Measurements from ENCODE around the gene LPAR1. TPM values are rescaled to one million over a fixed set of nuclear protein-coding genes. Genes with fewer than 3 reads are reported as not detected.

Gene LPAR1
- total and polyA plus RNA-seq, 2 donors (not counting 1 experiment from before 2014, with no cell fraction given), result 0.06 TPM; not detected in 1

- ChIA-PET CTCF (no interaction called here), POLR2A (no interaction called here)
- DNase-seq (no peak), ATAC-seq (ENCODE audit: low read depth) (no peak)
- no peak overlapping the region for H3K27ac ChIP-seq (ENCODE audit: low read length in 2 of 2)
- no peaks in the 10 kb centered on the region for H3K36me3 ChIP-seq (replicated peaks in 1 of 2; ENCODE audit: control extremely low read depth in 1 of 2, control insufficient read depth in 1 of 2, extremely low read depth in 1 of 2, insufficient read depth in 2 of 2, low read length in 1 of 2)
- H4K20me1 ChIP-seq (ENCODE audit: control insufficient read depth, insufficient read depth, low read length, poor library complexity, severe bottlenecking), result no peaks in the 10 kb centered on the region
- no peak for TF ChIP-seq EZH2 (IDR thresholded peaks at IDR 0.05; ENCODE audit: borderline replicate concordance, insufficient read depth, low read depth, low read length, poor library complexity, severe bottlenecking)
- TF ChIP-seq, protein P1, sequence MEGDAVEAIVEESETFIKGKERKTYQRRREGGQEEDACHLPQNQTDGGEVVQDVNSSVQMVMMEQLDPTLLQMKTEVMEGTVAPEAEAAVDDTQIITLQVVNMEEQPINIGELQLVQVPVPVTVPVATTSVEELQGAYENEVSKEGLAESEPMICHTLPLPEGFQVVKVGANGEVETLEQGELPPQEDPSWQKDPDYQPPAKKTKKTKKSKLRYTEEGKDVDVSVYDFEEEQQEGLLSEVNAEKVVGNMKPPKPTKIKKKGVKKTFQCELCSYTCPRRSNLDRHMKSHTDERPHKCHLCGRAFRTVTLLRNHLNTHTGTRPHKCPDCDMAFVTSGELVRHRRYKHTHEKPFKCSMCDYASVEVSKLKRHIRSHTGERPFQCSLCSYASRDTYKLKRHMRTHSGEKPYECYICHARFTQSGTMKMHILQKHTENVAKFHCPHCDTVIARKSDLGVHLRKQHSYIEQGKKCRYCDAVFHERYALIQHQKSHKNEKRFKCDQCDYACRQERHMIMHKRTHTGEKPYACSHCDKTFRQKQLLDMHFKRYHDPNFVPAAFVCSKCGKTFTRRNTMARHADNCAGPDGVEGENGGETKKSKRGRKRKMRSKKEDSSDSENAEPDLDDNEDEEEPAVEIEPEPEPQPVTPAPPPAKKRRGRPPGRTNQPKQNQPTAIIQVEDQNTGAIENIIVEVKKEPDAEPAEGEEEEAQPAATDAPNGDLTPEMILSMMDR (IDR thresholded peaks at IDR 0.05), result no peak
- Mint-ChIP-seq H3K4me1 (no peaks in the 10 kb centered on the region), H3K27ac (no peak overlapping the region), H3K9me3 (ENCODE audit: insufficient read depth) (no peaks in the 10 kb centered on the region), H3K27me3 (peaks cover 5% of the 10 kb centered on the region), H3K4me3 (no peak overlapping the region)
- no peak overlapping the region for H3K9ac ChIP-seq (ENCODE audit: low read length)
- intact Hi-C loops (cut with micrococcal nuclease), result no loop called here
- no peak overlapping the region for H3K4me2 ChIP-seq (replicated peaks; ENCODE audit: low read depth, low read length, poor library complexity, severe bottlenecking)
- peaks cover 0 to 3% (median 0%) of the 10 kb centered on the region in 3 donors for H3K9me3 ChIP-seq (ENCODE audit: control extremely low read depth in 1 of 3, control insufficient read depth in 2 of 3, insufficient read depth in 1 of 3, low read length in 2 of 3)
- no peak overlapping the region for H2AFZ ChIP-seq (ENCODE audit: insufficient read depth, low read depth, low read length, poor library complexity, severe bottlenecking)
- no peaks in the 10 kb centered on the region for H3K4me1 ChIP-seq (ENCODE audit: control insufficient read depth in 2 of 2, insufficient read depth in 2 of 2, low read length in 2 of 2)
- no peaks in the 10 kb centered on the region for H3K27me3 ChIP-seq (replicated peaks in 1 of 4; ENCODE audit: control extremely low read depth in 1 of 4, control insufficient read depth in 3 of 4, insufficient read depth in 4 of 4, low read length in 3 of 4)
- no peaks in the 10 kb centered on the region for H3K79me2 ChIP-seq (ENCODE audit: control insufficient read depth, insufficient read depth, low read length)
- H3K4me3 ChIP-seq (ENCODE audit: control extremely low read depth in 1 of 5, extremely low read depth in 1 of 5, insufficient read depth in 1 of 5, low read depth in 2 of 5, low read length in 4 of 5), result no peak overlapping the region
Measured at GRCh38 chr9:110877374-110877773, 160.9 kb downstream of the LPAR1 start.

DNA sequence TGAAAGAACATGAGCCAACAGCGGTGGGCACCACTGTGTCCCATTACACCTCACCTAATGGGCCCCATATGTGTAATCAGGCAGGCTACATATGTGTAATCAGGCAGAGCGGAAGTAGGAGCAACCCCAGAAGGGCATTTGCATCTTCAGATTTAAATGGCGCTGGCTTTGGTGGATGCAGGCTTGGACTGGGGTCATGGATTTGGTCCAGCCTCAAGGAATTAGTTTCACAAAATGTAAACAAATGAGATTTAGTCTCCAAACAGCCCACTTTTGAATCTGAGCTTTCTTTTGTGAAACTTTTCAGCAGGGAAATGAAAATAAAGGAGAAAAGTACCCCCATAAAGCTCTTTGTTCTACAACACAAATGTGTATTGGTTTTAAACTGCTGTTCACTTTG is 161.3 kb downstream of the LPAR1 start:
- no peaks in the 10 kb centered on the region for H4K20me1 ChIP-seq (ENCODE audit: control insufficient read depth, insufficient read depth, low read length, poor library complexity, severe bottlenecking)
- DNase-seq (no peak), ATAC-seq (ENCODE audit: low read depth) (no peak)
- H3K9ac ChIP-seq (ENCODE audit: low read length), result no peak overlapping the region
- H2AFZ ChIP-seq (ENCODE audit: insufficient read depth, low read depth, low read length, poor library complexity, severe bottlenecking), result no peak overlapping the region
- H3K9me3 ChIP-seq (ENCODE audit: control extremely low read depth in 1 of 3, control insufficient read depth in 2 of 3, insufficient read depth in 1 of 3, low read length in 2 of 3), result peaks cover 0 to 3% (median 0%) of the 10 kb centered on the region in 3 donors
- H3K4me1 ChIP-seq (ENCODE audit: control insufficient read depth in 2 of 2, insufficient read depth in 2 of 2, low read length in 2 of 2), result no peaks in the 10 kb centered on the region
- no peak overlapping the region for H3K27ac ChIP-seq (ENCODE audit: low read length in 2 of 2)
- no peaks in the 10 kb centered on the region for H3K4me1 Mint-ChIP-seq
- H3K27me3 ChIP-seq (replicated peaks in 1 of 4; ENCODE audit: control extremely low read depth in 1 of 4, control insufficient read depth in 3 of 4, insufficient read depth in 4 of 4, low read length in 3 of 4), result no peaks in the 10 kb centered on the region
- H3K79me2 ChIP-seq (ENCODE audit: control insufficient read depth, insufficient read depth, low read length), result no peaks in the 10 kb centered on the region
- ChIA-PET POLR2A (no interaction called here), CTCF (no interaction called here)
- TF ChIP-seq, protein P1 (IDR thresholded peaks at IDR 0.05), result no peak
- no peak for TF ChIP-seq EZH2 (IDR thresholded peaks at IDR 0.05; ENCODE audit: borderline replicate concordance, insufficient read depth, low read depth, low read length, poor library complexity, severe bottlenecking)
- intact Hi-C loops (cut with micrococcal nuclease), result no loop called here
- no peaks in the 10 kb centered on the region for H3K36me3 ChIP-seq (replicated peaks in 1 of 2; ENCODE audit: control extremely low read depth in 1 of 2, control insufficient read depth in 1 of 2, extremely low read depth in 1 of 2, insufficient read depth in 2 of 2, low read length in 1 of 2)
- H3K27me3 Mint-ChIP-seq, result peaks cover 5% of the 10 kb centered on the region
- WGBS (ENCODE audit: insufficient coverage), result 95% methylated on average over 2 of the region's 3 CpGs
- no peak overlapping the region for H3K4me3 ChIP-seq (ENCODE audit: control extremely low read depth in 1 of 5, extremely low read depth in 1 of 5, insufficient read depth in 1 of 5, low read depth in 2 of 5, low read length in 4 of 5)
- no peak overlapping the region for H3K4me3 Mint-ChIP-seq
- no peak overlapping the region for H3K27ac Mint-ChIP-seq
- H3K9me3 Mint-ChIP-seq (ENCODE audit: insufficient read depth), result no peaks in the 10 kb centered on the region
- no peak overlapping the region for H3K4me2 ChIP-seq (replicated peaks; ENCODE audit: low read depth, low read length, poor library complexity, severe bottlenecking)

Data from B cell (primary cell).